ENCODE results near the gene CD84.
"Not testable (repeated sequence)": the region's sequence is repeated elsewhere in the genome, so short reads cannot be mapped to it uniquely, and the experiment has no call there.

Gene CD84, protein sequence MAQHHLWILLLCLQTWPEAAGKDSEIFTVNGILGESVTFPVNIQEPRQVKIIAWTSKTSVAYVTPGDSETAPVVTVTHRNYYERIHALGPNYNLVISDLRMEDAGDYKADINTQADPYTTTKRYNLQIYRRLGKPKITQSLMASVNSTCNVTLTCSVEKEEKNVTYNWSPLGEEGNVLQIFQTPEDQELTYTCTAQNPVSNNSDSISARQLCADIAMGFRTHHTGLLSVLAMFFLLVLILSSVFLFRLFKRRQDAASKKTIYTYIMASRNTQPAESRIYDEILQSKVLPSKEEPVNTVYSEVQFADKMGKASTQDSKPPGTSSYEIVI

GRCh38 chr1:160579216-160579701, at the start of gene CD84:
Gene CD84 (minus strand): TSS chr1:160579496. CDS start chr1:160579437, 59 bp downstream.
- no peak for DNase-seq (ENCODE audit: low read depth in 2 of 2, low spot score in 1 of 2)

DNA sequence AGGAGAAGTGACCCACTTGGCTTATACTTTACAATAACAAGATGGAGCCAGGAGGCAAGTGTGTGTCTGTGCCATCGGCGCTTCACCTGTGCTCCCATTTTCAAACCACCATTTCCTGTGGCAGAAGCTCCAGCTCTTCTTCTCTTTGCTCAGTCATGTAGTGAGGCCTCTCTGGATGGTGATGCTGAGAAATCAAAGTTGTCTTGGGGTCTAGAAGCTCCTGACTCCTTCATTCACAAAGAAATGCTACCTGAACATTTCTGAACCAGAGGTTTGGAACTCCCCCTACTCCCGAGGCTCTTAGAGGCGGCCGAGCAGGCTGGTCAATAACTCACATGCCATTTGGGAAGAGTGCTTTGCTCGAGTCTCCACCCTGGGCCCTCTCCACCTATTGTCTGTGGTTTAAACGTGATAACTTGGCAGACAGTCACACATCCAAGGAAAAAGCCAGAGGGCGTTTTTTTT, 49.5 kb upstream of the CD84 start:
- DNase-seq (ENCODE audit: low read depth in 2 of 2, low spot score in 1 of 2): no peak

- DNase-seq (ENCODE audit: low read depth in 2 of 2, low spot score in 1 of 2): not testable (repeated sequence)
These were observed 48.5 kb upstream of the CD84 start for GRCh38 chr1:160627677-160628289.

GRCh38 chr1:160626509-160627342, 47.4 kb upstream of the CD84 start:
- no peak for DNase-seq (ENCODE audit: low read depth in 2 of 2, low spot score in 1 of 2)

DNA sequence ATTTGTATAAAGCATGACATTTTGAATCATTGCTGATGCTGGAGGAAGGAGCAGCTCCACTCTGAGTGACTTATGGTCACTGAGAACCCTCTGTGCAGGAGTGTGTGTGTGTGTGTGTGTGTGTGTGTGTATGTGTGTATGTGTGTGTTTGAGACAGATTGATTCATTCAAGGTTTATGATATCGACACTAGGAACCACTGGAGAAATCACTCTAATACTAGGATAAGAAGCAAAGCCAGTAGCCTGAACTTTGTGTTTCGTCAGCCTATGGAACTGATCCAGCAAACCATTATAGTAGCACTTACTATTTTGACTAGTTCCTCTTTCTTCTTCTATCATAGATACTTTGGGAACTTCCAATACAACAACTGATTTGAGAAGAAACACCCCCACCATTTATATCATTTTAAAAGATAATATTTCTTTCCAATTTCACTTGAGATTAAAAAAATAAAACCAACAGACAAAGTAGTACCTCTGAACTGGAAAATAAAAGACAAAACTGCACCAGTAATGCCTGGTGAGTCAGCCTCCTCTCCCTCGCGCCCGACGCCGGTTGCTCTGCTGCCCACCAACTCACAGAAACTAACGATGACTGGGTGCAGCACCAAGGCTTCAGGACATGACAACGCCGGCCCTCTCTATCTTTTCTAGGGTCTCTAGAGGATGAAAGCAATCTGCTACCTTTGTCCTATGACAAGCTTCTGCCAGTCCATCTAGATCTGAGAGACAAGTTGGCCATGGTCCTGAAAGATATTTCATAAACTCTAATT, 46.6 kb upstream of the CD84 start:
- DNase-seq (ENCODE audit: low read depth in 2 of 2, low spot score in 1 of 2): peak in 1 of 2 donors; percentile 44

DNA sequence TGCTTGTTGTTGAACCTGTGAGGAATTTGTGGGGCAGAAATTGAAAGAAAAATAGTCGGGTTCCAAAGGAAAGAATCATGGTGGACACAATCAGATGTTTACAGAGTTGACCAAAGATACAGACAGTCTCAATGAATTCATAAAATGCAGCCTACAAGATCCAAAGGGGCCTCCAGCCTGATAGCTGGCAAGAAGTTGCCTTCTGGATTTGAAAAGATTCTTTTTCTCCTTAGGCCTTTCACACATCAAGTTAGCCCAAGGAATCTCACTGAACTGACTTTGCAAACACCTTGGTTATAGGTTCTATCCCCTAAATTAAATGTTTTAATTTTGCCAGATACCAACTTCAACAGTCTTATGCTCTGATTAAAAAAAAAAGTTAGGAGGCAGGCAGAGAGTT, 46.0 kb upstream of the CD84 start:
- no peak for DNase-seq (ENCODE audit: low read depth in 2 of 2, low spot score in 1 of 2)

GRCh38 chr1:160624464-160624863, 45.2 kb upstream of the CD84 start:
- no peak for DNase-seq (ENCODE audit: low read depth in 2 of 2, low spot score in 1 of 2)

DNA sequence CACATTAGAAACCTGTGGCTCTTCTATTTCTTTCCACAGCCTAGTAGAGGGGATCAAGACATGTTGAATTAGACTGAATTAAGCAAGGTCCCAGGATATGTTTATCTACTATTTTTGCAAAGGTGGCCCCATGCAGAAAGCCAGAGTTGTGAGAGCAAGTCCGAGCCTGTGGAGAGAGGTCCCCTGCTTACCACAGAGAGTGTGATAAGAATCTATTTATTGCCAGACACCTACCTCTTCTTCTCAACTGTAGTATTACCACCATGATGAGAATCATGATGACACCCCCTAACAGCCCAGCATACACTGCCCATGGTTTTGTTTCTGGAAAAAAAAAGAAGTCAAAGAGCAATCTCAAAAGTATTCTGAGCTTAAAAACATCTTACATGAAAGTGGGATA, 44.6 kb upstream of the CD84 start:
- no peak for DNase-seq (ENCODE audit: low read depth in 2 of 2, low spot score in 1 of 2)

GRCh38 chr1:160623227-160623633, 43.9 kb upstream of the CD84 start:
- no peak for DNase-seq (ENCODE audit: low read depth in 2 of 2, low spot score in 1 of 2)

DNA sequence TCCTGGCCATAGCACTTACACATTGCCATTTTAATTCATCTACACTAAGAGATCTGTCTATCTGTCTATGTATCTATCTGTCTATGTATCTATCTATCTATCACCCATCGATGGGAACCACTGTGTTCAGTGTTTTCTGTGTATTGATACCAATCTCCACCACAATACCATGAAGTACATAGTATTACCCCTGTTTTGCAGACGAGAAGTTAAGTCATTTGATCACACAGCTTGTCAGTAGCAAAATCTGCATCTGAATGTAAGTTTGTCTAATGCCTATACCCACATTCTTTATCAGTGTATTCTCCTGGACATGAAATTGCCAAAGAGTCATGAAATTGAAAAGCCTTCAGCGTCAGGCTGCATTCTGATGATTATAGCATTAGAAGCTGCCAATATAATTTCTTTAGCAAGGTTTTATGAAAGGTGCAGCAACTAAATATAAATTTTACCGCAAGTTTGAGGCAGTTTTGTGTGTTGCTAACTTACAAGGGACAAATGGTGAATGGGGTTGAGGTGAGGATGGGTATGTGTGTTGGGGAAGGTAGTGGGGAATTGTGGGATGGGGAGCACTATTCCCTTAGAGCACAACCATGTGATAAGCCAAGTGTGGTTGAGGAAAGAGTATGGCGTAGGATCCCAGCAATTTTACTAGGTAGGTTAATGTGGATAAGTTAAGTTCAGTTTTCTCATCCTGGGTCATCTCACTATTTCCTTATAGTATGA, 43.4 kb upstream of the CD84 start:
- DNase-seq (ENCODE audit: low read depth in 2 of 2, low spot score in 1 of 2): no peak

DNA sequence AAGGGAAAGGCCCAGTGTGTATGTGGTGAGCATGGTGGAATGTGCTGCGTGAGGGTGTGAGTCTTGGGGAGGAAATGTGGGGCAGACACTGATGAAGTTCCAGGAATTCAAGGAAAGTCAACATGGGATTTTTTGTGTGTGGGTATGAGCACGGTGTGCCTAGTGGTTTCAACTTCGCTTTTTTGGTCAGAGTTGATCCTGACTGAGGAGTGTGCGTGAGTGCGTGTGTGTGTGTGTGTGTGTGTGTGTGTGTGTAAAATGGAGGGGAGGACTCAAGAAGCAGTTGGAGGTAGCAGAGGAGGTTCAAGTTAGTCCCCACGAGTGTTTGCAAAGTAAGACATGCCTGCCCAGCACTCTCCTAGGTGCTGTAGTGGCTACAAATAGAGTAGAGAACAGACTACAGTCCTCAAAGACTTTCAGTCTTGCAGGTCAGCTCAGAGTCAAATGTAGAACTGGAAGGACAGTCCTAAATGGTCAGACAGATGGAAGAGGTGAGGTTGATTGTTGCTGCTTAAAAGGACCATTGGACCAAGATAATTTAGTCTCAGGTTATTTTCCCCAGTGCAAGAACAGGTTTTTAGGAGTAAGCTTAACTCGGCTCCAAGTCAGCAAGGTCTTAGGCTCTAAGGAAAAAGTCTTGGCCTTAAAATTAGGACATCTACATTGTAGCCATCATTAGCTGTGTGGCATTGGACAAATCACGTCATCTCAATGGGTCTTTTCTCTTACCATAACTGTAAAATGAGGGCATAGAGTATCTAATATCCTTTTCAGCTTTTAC, 42.5 kb upstream of the CD84 start:
- DNase-seq (ENCODE audit: low read depth in 2 of 2, low spot score in 1 of 2): no peak

DNA sequence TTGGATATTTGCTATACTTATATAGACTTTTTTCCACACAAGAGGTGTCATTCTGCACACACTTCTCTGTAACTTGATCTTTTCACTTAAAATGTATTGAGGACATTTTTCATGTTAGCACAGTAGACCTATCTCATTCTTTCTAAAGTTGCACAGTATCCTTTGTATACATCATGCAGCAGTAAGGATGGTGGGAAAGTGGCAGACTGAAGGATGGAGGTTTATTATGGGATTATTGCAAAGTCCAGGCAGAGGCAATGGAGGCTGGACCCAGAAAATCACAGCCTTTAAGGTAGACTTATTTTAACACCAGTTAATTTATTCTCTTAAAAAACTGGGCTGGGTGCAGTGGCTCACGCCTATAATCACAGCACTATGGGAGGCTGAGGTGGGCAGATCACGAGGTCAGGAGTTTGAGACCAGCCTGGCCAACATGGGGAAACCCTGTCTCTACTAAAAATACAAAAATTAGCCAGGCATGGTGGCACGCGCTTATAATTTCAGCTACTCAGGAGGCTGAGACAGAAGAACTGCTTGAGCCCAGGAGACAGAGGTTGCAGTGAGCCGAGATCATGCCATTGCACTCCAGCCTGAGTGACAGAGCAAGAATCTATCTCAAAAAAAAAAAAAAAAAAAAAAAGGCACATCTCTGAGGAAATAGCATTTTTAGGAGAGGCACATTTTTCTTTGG, 41.8 kb upstream of the CD84 start:
- no peak for DNase-seq (ENCODE audit: low read depth in 2 of 2, low spot score in 1 of 2)

GRCh38 chr1:160619742-160620277, 40.5 kb upstream of the CD84 start:
- DNase-seq (ENCODE audit: low read depth in 2 of 2, low spot score in 1 of 2): no peak

DNA sequence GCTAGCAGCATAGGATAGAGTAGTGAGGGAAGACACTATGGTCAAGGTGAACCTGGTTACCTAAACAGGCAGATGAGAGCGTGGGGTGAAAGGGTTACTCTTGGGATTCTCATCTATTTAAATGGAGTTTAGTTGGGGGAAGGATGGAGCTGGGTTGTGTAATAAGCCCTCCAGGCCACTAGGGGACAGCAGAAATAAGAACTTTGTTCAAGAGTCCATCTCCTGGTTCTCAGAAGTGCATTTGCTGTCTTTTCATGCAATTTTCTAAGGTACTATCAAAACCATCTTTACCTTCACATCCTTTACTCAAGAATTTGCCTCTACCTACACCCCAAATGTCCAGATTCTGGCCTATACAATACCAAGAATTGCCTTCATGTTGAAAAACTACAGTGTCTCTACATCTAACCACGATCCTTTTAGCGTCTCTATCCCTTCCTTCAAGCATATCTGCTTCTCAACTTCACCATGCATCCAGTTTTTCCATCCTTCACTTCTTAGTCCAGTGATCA, 39.5 kb upstream of the CD84 start:
- no peak for DNase-seq (ENCODE audit: low read depth in 2 of 2, low spot score in 1 of 2)

- DNase-seq (ENCODE audit: low read depth in 2 of 2, low spot score in 1 of 2): no peak
These were observed 39.0 kb upstream of the CD84 start for GRCh38 chr1:160618327-160618726.

GRCh38 chr1:160615660-160616059, 36.4 kb upstream of the CD84 start:
- DNase-seq (ENCODE audit: low read depth in 2 of 2, low spot score in 1 of 2): no peak

DNA sequence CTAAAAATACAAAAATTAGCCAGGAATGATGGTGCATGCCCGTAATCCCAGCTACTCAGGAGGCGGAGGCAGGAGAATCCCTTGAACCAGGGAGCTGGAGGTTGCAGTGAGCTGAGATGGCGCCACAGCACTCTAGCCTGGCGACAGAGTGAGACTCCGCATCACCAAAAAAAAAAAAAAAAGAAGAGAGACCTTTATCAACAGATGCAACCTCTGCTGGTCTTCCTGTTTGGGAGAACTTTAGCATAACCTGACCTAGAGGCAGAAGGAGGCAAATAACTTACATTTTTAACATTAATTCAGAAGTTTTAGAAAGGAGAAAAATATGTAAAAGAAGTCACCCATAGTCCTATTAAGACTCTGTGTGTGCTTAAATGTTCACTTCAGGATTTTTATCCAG, 35.1 kb upstream of the CD84 start:
- DNase-seq (ENCODE audit: low read depth in 2 of 2, low spot score in 1 of 2): no peak

DNA sequence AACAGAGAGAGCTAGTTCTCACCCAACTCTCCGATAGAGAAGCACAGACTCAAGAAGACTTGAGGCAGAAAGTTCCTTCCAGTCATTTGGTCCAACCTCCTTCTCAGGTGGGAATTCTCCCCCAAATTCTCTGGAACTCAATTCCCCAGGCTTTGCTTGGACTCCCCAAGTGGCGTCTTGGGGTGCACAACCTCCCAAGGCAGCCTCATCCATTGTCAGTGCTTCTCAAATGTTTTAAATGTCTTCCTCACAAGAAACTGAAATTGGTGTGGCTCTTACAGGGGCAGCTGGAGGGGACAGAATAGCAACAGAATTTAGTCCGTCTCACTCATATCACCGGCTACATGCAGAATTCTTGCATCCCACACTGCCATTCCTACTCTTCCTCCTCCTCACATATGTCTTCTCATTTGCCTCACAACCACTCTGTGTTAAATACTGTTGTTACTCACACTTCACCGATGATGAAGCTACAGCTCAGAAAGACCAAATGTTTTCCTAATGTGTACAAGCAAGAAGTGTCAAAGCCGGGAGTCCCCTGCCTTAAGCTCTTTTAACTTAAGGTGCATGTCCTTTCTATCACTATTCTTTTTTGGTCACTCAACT, 33.4 kb upstream of the CD84 start:
- no peak for DNase-seq (ENCODE audit: low read depth in 2 of 2, low spot score in 1 of 2)
